ENCODE results near the gene KRTAP9-6. TPM values are rescaled to one million over a fixed set of nuclear protein-coding genes. Genes with fewer than 3 reads are reported as not detected.

Gene KRTAP9-6
- polyA plus RNA-seq, 1 of the 3 experiments (the other 2 are of a cell fraction), result not detected

- H4K20me1 ChIP-seq (ENCODE audit: insufficient read depth), result no peaks in the 10 kb centered on the region
- H3K36me3 ChIP-seq (replicated peaks in 1 of 2; ENCODE audit: control insufficient read depth in 1 of 2, insufficient read depth in 2 of 2, low read length in 1 of 2), result no peaks in the 10 kb centered on the region
- H3K4me3 ChIP-seq (ENCODE audit: low read depth in 2 of 2, low read length in 1 of 2), result no peak overlapping the region
- no peak for TF ChIP-seq FOXJ3 (CRISPR knock-in tag; IDR thresholded peaks at IDR 0.05)
- no peak for TF ChIP-seq NFIC (IDR thresholded peaks at IDR 0.05; ENCODE audit: borderline replicate concordance)
- no peak for TF ChIP-seq TCF12 (IDR thresholded peaks at IDR 0.05)
- TF ChIP-seq FOXM1 (IDR thresholded peaks at IDR 0.05; ENCODE audit: low read depth), result no peak
- TF ChIP-seq TEAD4 (IDR thresholded peaks at IDR 0.05; ENCODE audit: borderline replicate concordance, insufficient read depth), result no peak
- TF ChIP-seq TAF1 (IDR thresholded peaks at IDR 0.05; ENCODE audit: borderline replicate concordance, low read depth, low read length), result no peak
- TF ChIP-seq SMC3 (IDR thresholded peaks at IDR 0.05; ENCODE audit: low read depth, low read length), result no peak
- no peak for TF ChIP-seq GATA2 (CRISPR knock-in tag; IDR thresholded peaks at IDR 0.05)
- TF ChIP-seq MAX (IDR thresholded peaks at IDR 0.05; ENCODE audit: low read depth), result no peak
- no peak for TF ChIP-seq IRF3 (IDR thresholded peaks at IDR 0.05; ENCODE audit: low read depth, low read length)
- TF ChIP-seq RCOR1 (IDR thresholded peaks at IDR 0.05; ENCODE audit: low read length), result no peak
- TF ChIP-seq RXRA (IDR thresholded peaks at IDR 0.05; ENCODE audit: borderline replicate concordance, low read depth), result no peak
- no peak for TF ChIP-seq EP300 (IDR thresholded peaks at IDR 0.05; ENCODE audit: borderline replicate concordance in 1 of 2, low read depth in 1 of 2, low read length in 1 of 2)
- TF ChIP-seq USF1 (IDR thresholded peaks at IDR 0.05; ENCODE audit: borderline replicate concordance, low read depth), result no peak
- TF ChIP-seq USF2 (IDR thresholded peaks at IDR 0.05; ENCODE audit: borderline replicate concordance, low read depth, low read length), result no peak
- TF ChIP-seq YY1 (IDR thresholded peaks at IDR 0.05; ENCODE audit: low read depth), result no peak
- TF ChIP-seq ELF1 (IDR thresholded peaks at IDR 0.05), result no peak
- no peak for TF ChIP-seq FOSL2 (IDR thresholded peaks at IDR 0.05; ENCODE audit: borderline replicate concordance, low read depth)
- TF ChIP-seq GABPA (IDR thresholded peaks at IDR 0.05; ENCODE audit: low read depth), result no peak
- TF ChIP-seq POLR2AphosphoS5 (IDR thresholded peaks at IDR 0.05; ENCODE audit: low read depth, low read length), result no peak
- no peaks in the 10 kb centered on the region for H3K9me2 ChIP-seq
- POLR2A ChIA-PET, result no interaction called here
- H3K27me3 ChIP-seq (ENCODE audit: insufficient read depth), result no peaks in the 10 kb centered on the region
- no peak for DNase-seq
- H3K79me2 ChIP-seq (ENCODE audit: insufficient read depth), result no peaks in the 10 kb centered on the region
- H3K9me3 ChIP-seq, result no peaks in the 10 kb centered on the region
- H2AFZ ChIP-seq (ENCODE audit: low read depth), result no peak overlapping the region
- 11% methylated on average over 3 of the region's 3 CpGs for WGBS (ENCODE audit: low lambda C conversion rate)
- no peaks in the 10 kb centered on the region for H3F3A ChIP-seq (replicated peaks; ENCODE audit: insufficient read depth)
- no peaks in the 10 kb centered on the region for H3K4me1 ChIP-seq (ENCODE audit: control insufficient read depth in 1 of 2, insufficient read depth in 2 of 2, low read depth in 1 of 2, low read length in 1 of 2)
- H3K4me2 ChIP-seq, result no peak overlapping the region
- no peak overlapping the region for H3K9ac ChIP-seq
- no peak overlapping the region for H3K27ac ChIP-seq (ENCODE audit: low read depth in 2 of 2, low read length in 1 of 2)
- CTCF ChIA-PET, result no interaction called here
Observed at GRCh38 chr17:41278176-41278955, 13.2 kb downstream of the KRTAP9-6 start.

Measured in SK-N-SH (cell line).